Measurements from ENCODE around the gene FAM234B.
"Not testable (repeated sequence)": the region's sequence is repeated elsewhere in the genome, so short reads cannot be mapped to it uniquely, and the experiment has no call there.

Gene FAM234B

GRCh38 chr12:13052421-13052820, 8.2 kb downstream of the FAM234B start:
- H3K27ac ChIP-seq, result no peak overlapping the region
- no peak overlapping the region for H3K4me3 ChIP-seq

GRCh38 chr12:13053617-13054016, 9.4 kb downstream of the FAM234B start:
- H3K4me3 ChIP-seq, H3K27ac ChIP-seq: not testable (repeated sequence)

- Histone ChIP-seq H3K4me3 (no peak overlapping the region), H3K27ac (no peak overlapping the region)
Observed at GRCh38 chr12:13060581-13060980, 16.4 kb downstream of the FAM234B start.

- Histone ChIP-seq H3K4me3 (no peak overlapping the region), H3K27ac (no peak overlapping the region)
Observed at GRCh38 chr12:13061377-13061776, 17.2 kb downstream of the FAM234B start.

GRCh38 chr12:13062669-13063068, 18.5 kb downstream of the FAM234B start:
- no peak overlapping the region for H3K4me3 ChIP-seq
- peak overlapping the region in 1 of 21 experiments; percentile 52 for H3K27ac ChIP-seq

- Histone ChIP-seq H3K4me3 (no peak overlapping the region), H3K27ac (no peak overlapping the region)
Observed at GRCh38 chr12:13066014-13066413, 21.8 kb downstream of the FAM234B start.

- Histone ChIP-seq H3K27ac (no peak overlapping the region), H3K4me3 (no peak overlapping the region)
Observed at GRCh38 chr12:13066459-13066858, 22.3 kb downstream of the FAM234B start.

GRCh38 chr12:13067322-13067721, 23.1 kb downstream of the FAM234B start:
- Histone ChIP-seq H3K4me3 (no peak overlapping the region), H3K27ac (no peak overlapping the region)

- H3K27ac ChIP-seq, result no peak overlapping the region
- no peak overlapping the region for H3K4me3 ChIP-seq
Observed at GRCh38 chr12:13069380-13069779, 25.2 kb downstream of the FAM234B start.

GRCh38 chr12:13071305-13072280, 27.4 kb downstream of the FAM234B start:
- H3K27ac ChIP-seq, result no peak overlapping the region
- H3K4me3 ChIP-seq, result no peak overlapping the region

- H3K4me3 ChIP-seq, result no peak overlapping the region
- H3K27ac ChIP-seq, result no peak overlapping the region
Observed at GRCh38 chr12:13073173-13073572, 29.0 kb downstream of the FAM234B start.

GRCh38 chr12:13074396-13075117, 30.4 kb downstream of the FAM234B start:
- Histone ChIP-seq H3K27ac (no peak overlapping the region), H3K4me3 (no peak overlapping the region)

GRCh38 chr12:13075118-13075480, 30.9 kb downstream of the FAM234B start:
- Histone ChIP-seq H3K4me3 (no peak overlapping the region), H3K27ac (no peak overlapping the region)

- H3K4me3 ChIP-seq, result no peak overlapping the region
- H3K27ac ChIP-seq, result no peak overlapping the region
Observed at GRCh38 chr12:13075786-13076570, 31.8 kb downstream of the FAM234B start.

- Histone ChIP-seq H3K27ac (no peak overlapping the region), H3K4me3 (no peak overlapping the region)
Observed at GRCh38 chr12:13079440-13079906, 35.3 kb downstream of the FAM234B start.

GRCh38 chr12:13080266-13080665, 36.1 kb downstream of the FAM234B start:
- Histone ChIP-seq H3K27ac (no peak overlapping the region), H3K4me3 (no peak overlapping the region)

GRCh38 chr12:13082861-13083260, 38.7 kb downstream of the FAM234B start:
- Histone ChIP-seq H3K4me3 (no peak overlapping the region), H3K27ac (no peak overlapping the region)

- H3K4me3 ChIP-seq, H3K27ac ChIP-seq: not testable (repeated sequence)
Observed at GRCh38 chr12:13083638-13084037, 39.5 kb downstream of the FAM234B start.

- no peak overlapping the region for H3K4me3 ChIP-seq
- H3K27ac ChIP-seq, result no peak overlapping the region
Observed at GRCh38 chr12:13084898-13085640, 40.9 kb downstream of the FAM234B start.
